Measurements from ENCODE around the gene FBXW9.

The FBXW9 gene

DNA sequence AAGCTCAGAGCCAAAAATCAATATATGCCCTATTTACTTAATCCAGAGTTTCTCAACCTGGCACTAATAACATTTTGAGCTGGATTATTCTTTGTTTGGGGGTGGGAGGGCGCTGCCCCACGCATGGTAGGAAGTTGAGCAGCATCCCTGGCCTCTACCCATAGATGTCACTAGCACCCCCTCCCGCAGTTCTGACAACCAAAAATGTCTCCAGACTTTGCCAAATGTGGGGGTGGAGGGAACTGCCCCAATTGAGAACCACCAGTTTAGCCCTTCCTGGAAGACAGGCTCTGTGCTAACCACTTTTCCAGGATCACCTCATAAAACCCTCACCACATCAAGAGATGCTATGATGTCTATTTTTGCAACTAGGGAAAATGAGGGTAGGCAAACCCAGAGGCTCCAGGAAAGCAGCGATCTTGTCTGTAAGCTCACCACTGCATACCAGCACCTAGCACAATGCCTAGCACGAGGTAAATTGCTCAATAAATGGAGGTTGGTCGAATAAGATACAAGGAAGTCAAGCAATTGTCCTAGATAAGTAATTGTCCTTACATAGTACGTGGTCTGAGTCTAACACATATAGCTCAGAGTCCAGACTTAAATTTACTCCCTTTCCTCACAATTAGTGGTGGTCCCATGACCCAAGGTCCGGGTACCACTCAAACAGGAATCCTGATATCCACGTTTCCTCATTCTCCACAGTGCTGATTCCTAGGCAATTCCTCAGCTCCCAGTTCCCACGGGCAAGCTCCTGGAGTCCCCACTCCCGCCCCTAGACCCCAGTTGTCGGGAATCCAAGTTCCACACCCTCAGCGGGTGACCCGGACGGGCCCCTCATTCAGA lies 37.2 kb upstream of the FBXW9 start:
- TF ChIP-seq YY1 (IDR thresholded peaks at IDR 0.05; ENCODE audit: low read depth) (no peak), RAD21 (IDR thresholded peaks at IDR 0.05; ENCODE audit: low read depth) (no peak), MAX (IDR thresholded peaks at IDR 0.05) (no peak), ZBTB7A (IDR thresholded peaks at IDR 0.05; ENCODE audit: low read depth) (no peak), REST (IDR thresholded peaks at IDR 0.05; ENCODE audit: low read depth) (no peak), FOXM1 (IDR thresholded peaks at IDR 0.05; ENCODE audit: borderline replicate concordance, low read depth) (no peak), NFIC (IDR thresholded peaks at IDR 0.05) (no peak), CEBPB (IDR thresholded peaks at IDR 0.05) (no peak), EP300 (IDR thresholded peaks at IDR 0.05; ENCODE audit: borderline replicate concordance) (no peak), TEAD4 (IDR thresholded peaks at IDR 0.05) (no peak), CREB1 (IDR thresholded peaks at IDR 0.05; ENCODE audit: low read depth) (no peak), EGR1 (IDR thresholded peaks at IDR 0.05) (no peak), TCF12 (IDR thresholded peaks at IDR 0.05; ENCODE audit: low read depth) (no peak; the same call in 1 of the 2 replicates), TAF1 (IDR thresholded peaks at IDR 0.05; ENCODE audit: low read depth) (no peak)
- TF ChIP-seq, protein P1, sequence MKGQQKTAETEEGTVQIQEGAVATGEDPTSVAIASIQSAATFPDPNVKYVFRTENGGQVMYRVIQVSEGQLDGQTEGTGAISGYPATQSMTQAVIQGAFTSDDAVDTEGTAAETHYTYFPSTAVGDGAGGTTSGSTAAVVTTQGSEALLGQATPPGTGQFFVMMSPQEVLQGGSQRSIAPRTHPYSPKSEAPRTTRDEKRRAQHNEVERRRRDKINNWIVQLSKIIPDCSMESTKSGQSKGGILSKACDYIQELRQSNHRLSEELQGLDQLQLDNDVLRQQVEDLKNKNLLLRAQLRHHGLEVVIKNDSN (IDR thresholded peaks at IDR 0.05): no peak

GRCh38 chr19:12731337-12731736 lies 34.9 kb upstream of the FBXW9 start:
- TF ChIP-seq NFIC (IDR thresholded peaks at IDR 0.05) (no peak), YY1 (IDR thresholded peaks at IDR 0.05; ENCODE audit: low read depth) (no peak), TCF12 (IDR thresholded peaks at IDR 0.05; ENCODE audit: low read depth) (no peak), RAD21 (IDR thresholded peaks at IDR 0.05; ENCODE audit: low read depth) (no peak), MAX (IDR thresholded peaks at IDR 0.05) (no peak), CEBPB (IDR thresholded peaks at IDR 0.05) (no peak), ZBTB7A (IDR thresholded peaks at IDR 0.05; ENCODE audit: low read depth) (no peak), EP300 (IDR thresholded peaks at IDR 0.05; ENCODE audit: borderline replicate concordance) (no peak), EGR1 (IDR thresholded peaks at IDR 0.05) (no peak), REST (IDR thresholded peaks at IDR 0.05; ENCODE audit: low read depth) (no peak), TAF1 (IDR thresholded peaks at IDR 0.05; ENCODE audit: low read depth) (no peak), TEAD4 (IDR thresholded peaks at IDR 0.05) (no peak), CREB1 (IDR thresholded peaks at IDR 0.05; ENCODE audit: low read depth) (no peak), FOXM1 (IDR thresholded peaks at IDR 0.05; ENCODE audit: borderline replicate concordance, low read depth) (no peak)
- TF ChIP-seq, protein P1 (IDR thresholded peaks at IDR 0.05): no peak

GRCh38 chr19:12730064-12730463 lies 33.6 kb upstream of the FBXW9 start:
- TF ChIP-seq FOXM1 (IDR thresholded peaks at IDR 0.05; ENCODE audit: borderline replicate concordance, low read depth): no peak
- TF ChIP-seq REST (IDR thresholded peaks at IDR 0.05; ENCODE audit: low read depth): no peak
- TF ChIP-seq YY1 (IDR thresholded peaks at IDR 0.05; ENCODE audit: low read depth): no peak
- no peak for TF ChIP-seq ZBTB7A (IDR thresholded peaks at IDR 0.05; ENCODE audit: low read depth)
- no peak for TF ChIP-seq CREB1 (IDR thresholded peaks at IDR 0.05; ENCODE audit: low read depth)
- TF ChIP-seq, protein P1 (IDR thresholded peaks at IDR 0.05): no peak
- no peak for TF ChIP-seq TAF1 (IDR thresholded peaks at IDR 0.05; ENCODE audit: low read depth)
- TF ChIP-seq EP300 (IDR thresholded peaks at IDR 0.05; ENCODE audit: borderline replicate concordance): no peak
- TF ChIP-seq EGR1 (IDR thresholded peaks at IDR 0.05): no peak
- no peak for TF ChIP-seq NFIC (IDR thresholded peaks at IDR 0.05)
- TF ChIP-seq MAX (IDR thresholded peaks at IDR 0.05): no peak
- TF ChIP-seq CEBPB (IDR thresholded peaks at IDR 0.05): no peak
- TF ChIP-seq TCF12 (IDR thresholded peaks at IDR 0.05; ENCODE audit: low read depth): no peak
- no peak for TF ChIP-seq RAD21 (IDR thresholded peaks at IDR 0.05; ENCODE audit: low read depth)
